Measurements from ENCODE around the gene LAMC3.

The LAMC3 gene

GRCh38 chr9:131008909-131009618 lies at the start of gene LAMC3:
Gene LAMC3 (plus strand): TSS chr9:131009174. CDS start chr9:131009215, 41 bp downstream.
- in situ Hi-C loops (cut with HindIII; ENCODE audit: low sequenced_read_pairs): no loop called here

- in situ Hi-C loops (cut with HindIII; ENCODE audit: low sequenced_read_pairs): no loop called here
Observed at GRCh38 chr9:130959809-130960334, 49.1 kb upstream of the LAMC3 start.

GRCh38 chr9:130960522-130961378 lies 48.2 kb upstream of the LAMC3 start:
- in situ Hi-C loops (cut with HindIII; ENCODE audit: low sequenced_read_pairs): no loop called here

GRCh38 chr9:130961511-130962300 lies 47.3 kb upstream of the LAMC3 start:
- in situ Hi-C loops (cut with HindIII; ENCODE audit: low sequenced_read_pairs): no loop called here

- in situ Hi-C loops (cut with HindIII; ENCODE audit: low sequenced_read_pairs): no loop called here
Observed at GRCh38 chr9:130962418-130963316, 46.3 kb upstream of the LAMC3 start.

- in situ Hi-C loops (cut with HindIII; ENCODE audit: low sequenced_read_pairs): no loop called here
Observed at GRCh38 chr9:130963337-130963908, 45.6 kb upstream of the LAMC3 start.

GRCh38 chr9:130963916-130964315 lies 45.1 kb upstream of the LAMC3 start:
- in situ Hi-C loops (cut with HindIII; ENCODE audit: low sequenced_read_pairs): no loop called here

GRCh38 chr9:130965680-130966079 lies 43.3 kb upstream of the LAMC3 start:
- in situ Hi-C loops (cut with HindIII; ENCODE audit: low sequenced_read_pairs): no loop called here

GRCh38 chr9:130970052-130970451 lies 38.9 kb upstream of the LAMC3 start:
- in situ Hi-C loops (cut with HindIII; ENCODE audit: low sequenced_read_pairs): no loop called here

- in situ Hi-C loops (cut with HindIII; ENCODE audit: low sequenced_read_pairs): no loop called here
Observed at GRCh38 chr9:130970855-130971254, 38.1 kb upstream of the LAMC3 start.

GRCh38 chr9:130971294-130971849 lies 37.6 kb upstream of the LAMC3 start:
- in situ Hi-C loops (cut with HindIII; ENCODE audit: low sequenced_read_pairs): no loop called here

GRCh38 chr9:130972277-130972956 lies 36.6 kb upstream of the LAMC3 start:
- in situ Hi-C loops (cut with HindIII; ENCODE audit: low sequenced_read_pairs): no loop called here

- in situ Hi-C loops (cut with HindIII; ENCODE audit: low sequenced_read_pairs): no loop called here
Observed at GRCh38 chr9:130972957-130973685, 35.9 kb upstream of the LAMC3 start.

GRCh38 chr9:130973686-130974281 lies 35.2 kb upstream of the LAMC3 start:
- in situ Hi-C loops (cut with HindIII; ENCODE audit: low sequenced_read_pairs): no loop called here

- in situ Hi-C loops (cut with HindIII; ENCODE audit: low sequenced_read_pairs): no loop called here
Observed at GRCh38 chr9:130974697-130975096, 34.3 kb upstream of the LAMC3 start.

GRCh38 chr9:130975156-130975555 lies 33.8 kb upstream of the LAMC3 start:
- in situ Hi-C loops (cut with HindIII; ENCODE audit: low sequenced_read_pairs): no loop called here

GRCh38 chr9:130975932-130976841 lies 32.8 kb upstream of the LAMC3 start:
- in situ Hi-C loops (cut with HindIII; ENCODE audit: low sequenced_read_pairs): no loop called here

Data from DLD1 (cell line).